ENCODE results near the gene OR14C36.
"Not testable (repeated sequence)": the region's sequence is repeated elsewhere in the genome, so short reads cannot be mapped to it uniquely, and the experiment has no call there.

Gene OR14C36

GRCh38 chr1:248348475-248348874 lies at the start of gene OR14C36:
Gene OR14C36 (plus strand): TSS chr1:248348775. CDS start chr1:248348775, 0 bp downstream.
- DNase-seq, result no peak

- DNase-seq, result no peak
Observed at GRCh38 chr1:248303324-248303723, 45.3 kb upstream of the OR14C36 start, which contains the start of gene OR2T12. Gene OR2T12 (minus strand): TSS chr1:248303424. CDS start chr1:248295578, 7,846 bp downstream.

GRCh38 chr1:248305672-248306071 lies 42.9 kb upstream of the OR14C36 start:
- DNase-seq, result not testable (repeated sequence)

GRCh38 chr1:248306103-248306502 lies 42.5 kb upstream of the OR14C36 start:
- DNase-seq, result no peak

GRCh38 chr1:248306740-248307139 lies 41.8 kb upstream of the OR14C36 start:
- not testable (repeated sequence) for DNase-seq

GRCh38 chr1:248316796-248317195 lies 31.8 kb upstream of the OR14C36 start:
- no peak for DNase-seq

- DNase-seq, result no peak
Observed at GRCh38 chr1:248324468-248324867, 24.1 kb upstream of the OR14C36 start, which contains the start of gene OR2M7. Gene OR2M7 (minus strand): TSS chr1:248324568. CDS start chr1:248324568, 0 bp downstream.

- no peak for DNase-seq
Observed at GRCh38 chr1:248343451-248343850, 5.1 kb upstream of the OR14C36 start.

GRCh38 chr1:248359415-248359814 lies 10.8 kb downstream of the OR14C36 start:
- no peak for DNase-seq

GRCh38 chr1:248361121-248361715 lies 12.6 kb downstream of the OR14C36 start, which contains the start of gene OR2T4:
Gene OR2T4 (plus strand): TSS chr1:248361665. CDS start chr1:248361665, 0 bp downstream.
- no peak for DNase-seq

GRCh38 chr1:248366609-248367008 lies 18.0 kb downstream of the OR14C36 start:
- no peak for DNase-seq

GRCh38 chr1:248372394-248372793 lies 23.8 kb downstream of the OR14C36 start:
- DNase-seq, result no peak

GRCh38 chr1:248373761-248374160 lies 25.2 kb downstream of the OR14C36 start:
- DNase-seq, result no peak

GRCh38 chr1:248375446-248375845 lies 26.9 kb downstream of the OR14C36 start, which contains the start of gene OR2T6:
Gene OR2T6 (plus strand): TSS chr1:248375746. CDS start chr1:248387609, 11,863 bp downstream.
- DNase-seq, result no peak

- DNase-seq, result no peak
Observed at GRCh38 chr1:248376916-248377315, 28.3 kb downstream of the OR14C36 start.

- DNase-seq, result no peak
Observed at GRCh38 chr1:248380854-248381253, 32.3 kb downstream of the OR14C36 start.

GRCh38 chr1:248388426-248388825 lies 39.9 kb downstream of the OR14C36 start:
- DNase-seq, result no peak

GRCh38 chr1:248393050-248393449 lies 44.5 kb downstream of the OR14C36 start:
- DNase-seq, result no peak

All from NCI-H187 (cell line).